GM12878 (cell line): ENCODE data around the gene TRH. TPM values are rescaled to one million over a fixed set of nuclear protein-coding genes. Genes with fewer than 3 reads are reported as not detected.
"Not testable (repeated sequence)": the region's sequence is repeated elsewhere in the genome, so short reads cannot be mapped to it uniquely, and the experiment has no call there.

Experiments used
- ATAC-seq: fragments of 200-7000 bp; cut with Tn5 transposase; 3 replicates; pipeline ENCODE4 v1.9.1; 2020; ENCODE audit warnings: mild to moderate bottlenecking, moderate library complexity
- BruUV-seq: library from RNA; stranded (reverse); fragments of 400-500 nt; replicated peaks from 2 replicates; lab custom pipeline; 2021; lab: Mats Ljungman, UMichigan
- CTCF ChIA-PET: fragments of 300-600 bp; sonication (Branson Sonifier 250); formaldehyde crosslinking; extraction: SDS; loops from one replicate; lab custom pipeline; 2021; ENCODE audit warnings: inconsistent platforms; lab: Yijun Ruan, JAX
- POLR2A ChIA-PET: fragments of 350-600 bp; formaldehyde crosslinking; extraction: SDS; loops from one replicate; lab custom pipeline; 2021; ENCODE audit warnings: inconsistent platforms; lab: Charles Lee
- RAD21 ChIA-PET: fragments of 300-600 bp; sonication (Branson Sonifier 250); formaldehyde crosslinking; loops from one replicate; lab custom pipeline; 2023; ENCODE audit warnings: antibody characterized with exemption; ENCODE audit not compliant: unreplicated experiment; lab: Charles Lee
- SMC1A ChIA-PET: fragments of 300-600 bp; sonication (Branson Sonifier 250); formaldehyde crosslinking; loops from one replicate; lab custom pipeline; 2023; ENCODE audit not compliant: unreplicated experiment, uncharacterized antibody; lab: Charles Lee
- DNase-seq: peaks from one replicate; pipeline ENCODE4 v3.0.0-alpha.2; 2011; ENCODE audit warnings: low read depth, low spot score
- FAIRE-seq: peaks from 3 replicates; lab custom pipeline; 2011; peaks lifted over from hg19 to GRCh38; lab: Jason Lieb, UNC
- H2AFZ ChIP-seq: 2 replicates; pipeline ENCODE4 v1.6.0; 2011; ENCODE audit warnings: low read depth, low read length, control low read depth; ENCODE audit not compliant: control insufficient read depth
- H3K27ac ChIP-seq: 2 replicates; pipeline ENCODE4 v1.5.1; 2011; ENCODE audit warnings: control low read depth; ENCODE audit not compliant: control insufficient read depth, insufficient read depth
- H3K27me3 ChIP-seq, 2 experiments: replicated peaks in 1 of 2; 2 replicates each; pipeline versions ENCODE4 v1.6.0 to v1.6.1; 2011; ENCODE audit warnings: low read length in 1 of 2; ENCODE audit not compliant: control insufficient read depth in 2 of 2, insufficient read depth in 2 of 2
- H3K36me3 ChIP-seq, 2 experiments: 2 replicates each; pipeline ENCODE4 v1.5.1; 2011; ENCODE audit warnings: low read length in 1 of 2; ENCODE audit not compliant: control insufficient read depth in 2 of 2, insufficient read depth in 2 of 2
- H3K4me1 ChIP-seq: 2 replicates; pipeline ENCODE4 v1.6.1; 2011; ENCODE audit warnings: mild to moderate bottlenecking, low read length, moderate library complexity, mixed read lengths; ENCODE audit not compliant: control insufficient read depth, insufficient read depth
- H3K4me2 ChIP-seq: 2 replicates; pipeline ENCODE4 v1.6.0; 2011; ENCODE audit warnings: control low read depth; ENCODE audit not compliant: control insufficient read depth, insufficient read depth
- H3K4me3 ChIP-seq: fragments of 200-600 bp; sonication (generic); 2 replicates; pipeline ENCODE4 v1.5.1; 2016
- H3K79me2 ChIP-seq: 2 replicates; pipeline ENCODE4 v1.6.0; 2011; ENCODE audit warnings: low read length; ENCODE audit not compliant: control insufficient read depth, insufficient read depth
- H3K9ac ChIP-seq: 2 replicates; pipeline ENCODE4 v1.8.0; 2011; ENCODE audit warnings: low read length, control low read depth, mixed read lengths; ENCODE audit not compliant: control insufficient read depth, insufficient read depth
- H3K9me3 ChIP-seq: replicated peaks from 3 replicates; pipeline ENCODE4 v1.5.1; 2011; ENCODE audit warnings: mild to moderate bottlenecking, low read length; ENCODE audit not compliant: control insufficient read depth, insufficient read depth
- H4K20me1 ChIP-seq: 2 replicates; pipeline ENCODE4 v1.6.0; 2011; ENCODE audit not compliant: control insufficient read depth, insufficient read depth
- RAD21 ChIP-seq: IDR thresholded peaks from 2 replicates; pipeline ENCODE4 v1.6.1; 2011; ENCODE audit warnings: mild to moderate bottlenecking, low read depth, low read length, moderate library complexity; ENCODE audit not compliant: insufficient read depth
- SMC3 ChIP-seq: IDR thresholded peaks from 2 replicates; pipeline ENCODE4 v1.6.1; 2011; ENCODE audit warnings: low read length, improper control_type of control experiment, borderline replicate concordance
- WGBS: methylation state at CpG from one replicate; pipeline ENCODE4 v1.1.6; 2016; ENCODE audit warnings: low lambda C conversion rate; ENCODE audit not compliant: insufficient replicate concordance, insufficient coverage; ENCODE audit errors: missing lambda C conversion rate; 5-methylcytosine and 5-hydroxymethylcytosine counted together
- in situ Hi-C: fragments of 300-500 bp; cut with MboI; formaldehyde crosslinking; loops from 9 replicates; pipeline ENCODE4 v1.14.3; 2018; ENCODE audit warnings: mixed read lengths
- intact Hi-C: fragments of 100-400 bp; cut with micrococcal nuclease; formaldehyde crosslinking; loops from one replicate; pipeline ENCODE4 v1.14.2; 2022; ENCODE audit not compliant: unreplicated experiment
- polyA plus RNA-seq, 11 experiments: library from polyadenylated mRNA; depleted of rRNA in 4 of 11; unstranded in 6 of 11; stranded (reverse) in 5 of 11; fragments of >200 nt; fragmentation: Nextera tagmentation in 4 of 11; fragmentation: Illumina TruSeq in 1 of 11; extraction: Ambion mirVana in 4 of 11; extraction: Trizol in 1 of 11; gene quantifications; 1 replicate in 1 of 11; 2 replicates in 10 of 11; pipeline versions ENCODE4 v1.2.1 to v1.2.3, GENCODE V29; 2011 to 2016; ENCODE audit warnings: inconsistent platforms in 2 of 11, missing spikeins in 2 of 11, low read depth in 1 of 11
- total RNA-seq, 4 experiments: library from RNA; depleted of rRNA in 3 of 4; stranded (reverse); fragments of >200 nt in 3 of 4; fragmentation: Illumina TruSeq in 1 of 4; extraction: Trizol in 1 of 4; gene quantifications; 2 replicates each; pipeline versions ENCODE4 v1.2.1 to v1.2.3, GENCODE V29; 2013 to 2021
- TF ChIP-seq, protein P1 (sequence below), 3 experiments: IDR thresholded peaks in 2 of 3; conservative IDR thresholded peaks in 1 of 3; 2 replicates each; pipeline ENCODE4 v1.5.1; 2011; ENCODE audit warnings: low read depth in 3 of 3, low read length in 3 of 3, mild to moderate bottlenecking in 3 of 3, control low read depth in 2 of 3, moderate library complexity in 2 of 3, inconsistent platforms in 1 of 3, mixed read lengths in 1 of 3; ENCODE audit not compliant: control insufficient read depth in 2 of 3, insufficient read depth in 1 of 3; ENCODE audit errors: extremely low read depth in 1 of 3

The TRH gene
- total and polyA plus RNA-seq, 10 of the 15 experiments (the other 5 are each of a cell fraction or from before 2014, with no cell fraction given) = not detected

DNA sequence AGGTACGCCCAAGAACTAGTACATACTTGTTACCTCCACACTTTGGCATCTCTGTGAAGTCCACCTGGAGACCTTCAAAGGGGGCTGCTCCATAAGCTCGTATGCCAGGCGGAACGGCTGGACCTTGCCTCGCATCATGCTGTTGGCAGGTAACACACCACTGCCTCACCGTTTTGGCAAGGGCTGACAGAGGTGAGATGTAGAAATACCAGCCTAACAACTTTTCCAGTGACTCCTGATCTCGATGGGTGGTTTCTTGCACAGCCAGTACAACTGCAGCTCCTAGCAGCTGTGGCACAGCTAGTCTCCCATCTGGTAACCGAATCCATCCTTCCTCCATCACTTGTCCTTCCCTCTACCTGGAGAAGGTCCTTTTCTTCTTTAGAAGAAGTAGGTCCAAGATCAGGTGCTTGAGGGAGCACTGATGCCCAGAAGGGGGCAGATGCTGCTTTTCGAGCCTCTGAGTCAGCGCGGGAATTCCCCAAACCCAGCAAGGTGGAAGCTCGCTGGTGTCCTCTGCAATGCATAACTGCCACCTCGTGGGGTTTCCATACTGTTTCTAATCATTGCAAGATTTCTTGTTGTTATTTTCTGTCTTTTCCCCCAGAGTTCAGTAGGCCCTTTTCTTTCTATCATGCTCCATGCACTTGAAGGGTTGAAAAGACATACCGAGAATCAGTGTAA lies 51.8 kb downstream of the TRH start:
- POLR2A ChIA-PET, H3K4me3 ChIP-seq, ATAC-seq, H3K27ac ChIP-seq, H3K4me2 ChIP-seq, H4K20me1 ChIP-seq, intact Hi-C loops, H3K27me3 ChIP-seq, BruUV-seq, H3K9ac ChIP-seq, H3K36me3 ChIP-seq, H3K4me1 ChIP-seq, H3K79me2 ChIP-seq, in situ Hi-C loops, H3K9me3 ChIP-seq, FAIRE-seq: not testable (repeated sequence)
- SMC1A ChIA-PET = interaction anchor here (0.7 to 2.4 kb wide), 2 partner anchors 69 to 71 kb away, joined by 4 to 7 read pairs; no protein-coding TSS in a partner anchor
- CTCF ChIA-PET = interaction anchor here (2.8 to 3.8 kb wide), 2 partner anchors 69 to 72 kb away, joined by 13 to 23 read pairs; no protein-coding TSS in a partner anchor
- WGBS = 26% methylated on average over 9 of the region's 14 CpGs
- H2AFZ ChIP-seq = peak overlapping the region; percentile 34; the same call in 1 of the 2 replicates
- RAD21 ChIA-PET = interaction anchor here (0.7 to 1.2 kb wide), 3 partner anchors 69 to 80 kb away, joined by 3 to 7 read pairs (median 3); no protein-coding TSS in a partner anchor
- TF ChIP-seq RAD21 (peak; percentile 40; the same call in 1 of the 2 replicates), SMC3 (peak; percentile 46; the same call in 1 of the 2 replicates)
- TF ChIP-seq, protein P1, sequence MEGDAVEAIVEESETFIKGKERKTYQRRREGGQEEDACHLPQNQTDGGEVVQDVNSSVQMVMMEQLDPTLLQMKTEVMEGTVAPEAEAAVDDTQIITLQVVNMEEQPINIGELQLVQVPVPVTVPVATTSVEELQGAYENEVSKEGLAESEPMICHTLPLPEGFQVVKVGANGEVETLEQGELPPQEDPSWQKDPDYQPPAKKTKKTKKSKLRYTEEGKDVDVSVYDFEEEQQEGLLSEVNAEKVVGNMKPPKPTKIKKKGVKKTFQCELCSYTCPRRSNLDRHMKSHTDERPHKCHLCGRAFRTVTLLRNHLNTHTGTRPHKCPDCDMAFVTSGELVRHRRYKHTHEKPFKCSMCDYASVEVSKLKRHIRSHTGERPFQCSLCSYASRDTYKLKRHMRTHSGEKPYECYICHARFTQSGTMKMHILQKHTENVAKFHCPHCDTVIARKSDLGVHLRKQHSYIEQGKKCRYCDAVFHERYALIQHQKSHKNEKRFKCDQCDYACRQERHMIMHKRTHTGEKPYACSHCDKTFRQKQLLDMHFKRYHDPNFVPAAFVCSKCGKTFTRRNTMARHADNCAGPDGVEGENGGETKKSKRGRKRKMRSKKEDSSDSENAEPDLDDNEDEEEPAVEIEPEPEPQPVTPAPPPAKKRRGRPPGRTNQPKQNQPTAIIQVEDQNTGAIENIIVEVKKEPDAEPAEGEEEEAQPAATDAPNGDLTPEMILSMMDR (IDR thresholded peaks at IDR 0.05 in 2 of 3, conservative IDR thresholded peaks at IDR 0.05 in 1 of 3; ENCODE audit: control insufficient read depth in 2 of 3, extremely low read depth in 1 of 3, insufficient read depth in 1 of 3, low read depth in 3 of 3, low read length in 3 of 3) = peak; percentile 30 to 38 (median 34); a peak in 5 of 6 replicates
- peak; percentile 5 for DNase-seq

- H4K20me1 ChIP-seq, H3K27me3 ChIP-seq, H3K4me3 ChIP-seq, in situ Hi-C loops, POLR2A ChIA-PET, H3K79me2 ChIP-seq, H3K36me3 ChIP-seq, intact Hi-C loops, H3K9me3 ChIP-seq, BruUV-seq, FAIRE-seq, H3K4me2 ChIP-seq, H3K4me1 ChIP-seq, H3K9ac ChIP-seq, H3K27ac ChIP-seq, DNase-seq, H2AFZ ChIP-seq, ATAC-seq: not testable (repeated sequence)
- ChIA-PET RAD21 (interaction anchor here (1.6 kb wide), 1 partner anchor 71 kb away, joined by 4 read pairs; no protein-coding TSS in a partner anchor), CTCF (interaction anchor here (2.8 to 3.8 kb wide), 2 partner anchors 68 to 71 kb away, joined by 13 to 23 read pairs; no protein-coding TSS in a partner anchor), SMC1A (interaction anchor here (1.1 to 2.4 kb wide), 2 partner anchors 70 to 85 kb away, joined by 3 to 7 read pairs; no protein-coding TSS in a partner anchor)
- WGBS = 41% methylated on average over 6 of the region's 6 CpGs
Measured at GRCh38 chr3:130027437-130027836, 52.9 kb downstream of the TRH start.
